Mesangial cell (primary cell): ENCODE results near the gene FDXACB1. TPM values are rescaled to one million over a fixed set of nuclear protein-coding genes. Genes with fewer than 3 reads are reported as not detected.

Experiments used
- total RNA-seq: library from RNA; depleted of rRNA; stranded (reverse); fragments of >200 nt; gene quantifications from 2 replicates; pipeline ENCODE4 v1.2.3, GENCODE V29; 2015

Gene FDXACB1
- total RNA-seq = 3.0 and 3.1 TPM in 2 replicates

GRCh38 chr11:111878849-111879636 is at the start of gene FDXACB1, which contains the start of gene CFAP68:
TSS of gene FDXACB1 (minus strand) at chr11:111879165. CDS start at chr11:111879132, 33 bp downstream.
TSS of gene CFAP68 (plus strand) at chr11:111879541. CDS start at chr11:111879561, 20 bp downstream.

GRCh38 chr11:111918390-111919256 is 39.7 kb upstream of the FDXACB1 start, which contains the start of gene C11orf52:
TSS of gene C11orf52 (plus strand) at chr11:111918913. CDS start at chr11:111918973, 60 bp downstream.

DNA sequence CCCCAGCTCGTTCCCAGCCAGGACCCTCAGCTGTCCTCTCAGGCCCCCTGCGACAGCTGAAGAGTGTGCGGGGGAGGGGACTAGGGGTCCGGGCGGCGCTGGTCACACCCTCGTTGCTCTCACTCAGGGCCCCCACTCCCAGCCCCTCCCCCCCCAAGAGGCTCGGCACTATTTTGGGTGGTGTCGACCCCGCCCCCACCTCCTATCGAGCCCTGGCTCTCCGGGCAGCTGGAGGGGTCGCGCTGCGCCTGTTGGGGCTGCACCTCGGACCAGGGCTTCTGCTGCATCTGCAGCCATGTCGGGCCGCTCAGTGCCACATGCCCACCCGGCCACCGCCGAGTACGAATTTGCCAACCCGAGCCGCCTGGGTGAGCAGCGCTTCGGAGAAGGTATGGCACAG is 33.6 kb upstream of the FDXACB1 start, which contains the start of gene HSPB2:
Gene HSPB2, plus strand, starts transcription at position 200 of the 400 bp plus-strand sequence. Its CDS starts 96 bp downstream, at position 296.

DNA sequence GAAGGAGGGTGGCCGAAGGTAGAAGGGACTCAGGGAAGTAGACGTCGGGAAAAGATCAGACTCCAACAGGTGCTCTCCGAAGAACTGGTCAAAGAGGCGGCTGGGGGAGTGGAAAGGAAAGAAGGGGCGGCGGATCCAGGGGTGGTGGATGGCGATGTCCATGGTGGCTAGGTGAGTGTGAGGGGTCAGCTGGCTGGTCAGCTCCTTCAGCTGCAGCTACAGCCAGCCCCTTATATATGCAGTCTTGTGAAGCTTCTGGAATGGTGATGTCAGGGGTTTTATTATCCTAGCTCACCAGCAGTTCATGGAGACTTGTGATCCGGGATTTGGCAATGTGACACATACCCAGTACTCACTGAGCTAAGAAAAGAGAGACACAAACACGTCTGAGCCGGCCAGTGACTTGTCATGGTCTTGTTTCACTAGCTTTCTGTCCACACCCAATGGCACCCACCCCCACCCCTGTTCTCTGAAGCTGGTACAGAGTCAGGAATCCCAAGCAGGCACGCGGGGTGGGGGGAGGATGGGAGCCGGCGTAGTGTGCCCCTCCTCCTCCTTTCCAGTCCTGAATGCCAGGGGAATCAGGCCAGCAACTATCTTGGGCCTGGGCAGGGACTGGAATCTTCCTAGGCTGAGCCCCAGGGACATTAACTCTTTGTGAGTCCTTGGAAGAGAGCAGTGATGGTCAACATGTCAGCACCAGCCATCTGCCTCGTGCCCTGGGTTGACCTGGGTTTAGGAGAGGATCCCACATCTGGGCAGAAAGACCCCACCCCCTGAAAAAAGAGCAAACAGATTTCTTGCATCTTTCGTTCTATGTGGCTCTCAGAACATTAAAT is 32.8 kb upstream of the FDXACB1 start, which contains the start of gene CRYAB:
Gene CRYAB, minus strand, starts transcription at position 208 of the 839 bp plus-strand sequence. Its CDS starts 46 bp downstream, at position 162.

GRCh38 chr11:111870886-111871692 is 7.9 kb downstream of the FDXACB1 start, which contains the start of gene ALG9:
TSS of gene ALG9 (minus strand) at chr11:111871581. CDS start at chr11:111871482, 99 bp downstream.

Other genes with a start within 250 kb of the FDXACB1 start
- 24.0 and 38.0 TPM in 2 replicates for gene PPP2R1B, start 112.8 kb downstream of the FDXACB1 start, total RNA-seq
- 23.7 and 26.6 TPM in 2 replicates for gene ALG9, start 7.6 kb downstream of the FDXACB1 start, total RNA-seq
- 20.4 and 41.7 TPM in 2 replicates for gene CFAP68, start 376 bp upstream of the FDXACB1 start, total RNA-seq
- 12.7 and 45.5 TPM in 2 replicates for gene CRYAB, start 32.6 kb upstream of the FDXACB1 start, total RNA-seq
- 0.33 and 1.0 TPM in 2 replicates for gene HSPB2, start 33.6 kb upstream of the FDXACB1 start, total RNA-seq
- gene C11orf52, start 39.7 kb upstream of the FDXACB1 start, total RNA-seq = 1.6 and 5.2 TPM in 2 replicates
- 13.4 and 20.9 TPM in 2 replicates for gene DIXDC1, start 58.2 kb upstream of the FDXACB1 start, total RNA-seq
- gene DLAT, start 146.2 kb upstream of the FDXACB1 start, total RNA-seq = 25.1 and 46.8 TPM in 2 replicates
- gene PIH1D2, start 194.9 kb upstream of the FDXACB1 start, total RNA-seq = 0.51 and 0.98 TPM in 2 replicates
- gene NKAPD1, start 195.1 kb upstream of the FDXACB1 start, total RNA-seq = 6.8 and 10.5 TPM in 2 replicates
- 58.6 and 70.9 TPM in 2 replicates for gene TIMM8B, start 207.6 kb upstream of the FDXACB1 start, total RNA-seq
- gene SDHD, start 207.7 kb upstream of the FDXACB1 start, total RNA-seq = 96.5 and 112 TPM in 2 replicates